Right lobe of liver (tissue), 6 donors: ENCODE data around the gene GJC2. TPM values are rescaled to one million over a fixed set of nuclear protein-coding genes. Genes with fewer than 3 reads are reported as not detected.

Experiments used
- ATAC-seq, 4 donors: fragments of 200-7000 bp; cut with Tn5 transposase; one replicate each; pipeline ENCODE4 v1.9.1; 2020; ENCODE audit warnings: mild to moderate bottlenecking in 4 of 4, moderate library complexity in 4 of 4
- DNase-seq, 3 donors: peaks; one replicate each; pipeline ENCODE4 v3.0.0-alpha.2; 2020
- H3K27ac ChIP-seq, 3 donors: fragments of 200-600 bp; one replicate each; pipeline ENCODE4 v1.8.0; 2022
- H3K27me3 ChIP-seq, 2 donors: fragments of 200-600 bp; one replicate each; pipeline ENCODE4 v1.8.0; 2022
- H3K36me3 ChIP-seq, 4 donors: fragments of 200-600 bp; sonication (generic) in 1 of 4; one replicate each; pipeline versions ENCODE4 v1.5.1 to v1.8.0; 2017 to 2022; ENCODE audit warnings: control low read depth in 1 of 4
- H3K4me1 ChIP-seq, 4 donors: fragments of 200-600 bp; sonication (generic) in 1 of 4; one replicate each; pipeline versions ENCODE4 v1.5.1 to v1.8.0; 2017 to 2022; ENCODE audit warnings: control low read depth in 1 of 4
- H3K4me3 ChIP-seq, 3 donors: fragments of 200-600 bp; one replicate each; pipeline ENCODE4 v1.8.0; 2022
- H3K9me3 ChIP-seq, 4 donors: fragments of 200-600 bp; sonication (generic) in 1 of 4; one replicate each; pipeline versions ENCODE4 v1.5.1 to v1.8.0; 2017 to 2022; ENCODE audit warnings: control low read depth in 1 of 4
- CTCF ChIP-seq, 4 donors: fragments of 200-600 bp in 3 of 4; fragments of 450-650 bp in 1 of 4; IDR thresholded peaks; one replicate each; pipeline versions ENCODE4 v1.5.1 to v1.8.0; 2016 to 2022; ENCODE audit warnings: antibody characterized with exemption in 4 of 4, mild to moderate bottlenecking in 2 of 4
- POLR2A ChIP-seq: fragments of 450-650 bp; IDR thresholded peaks from one replicate; pipeline ENCODE4 v1.6.1; 2017; ENCODE audit warnings: antibody characterized with exemption, mild to moderate bottlenecking
- WGBS: methylation state at CpG from one replicate; pipeline ENCODE4 v1.1.6; 2018; ENCODE audit warnings: low coverage, low lambda C conversion rate; ENCODE audit not compliant: insufficient coverage; ENCODE audit errors: missing lambda C conversion rate; 5-methylcytosine and 5-hydroxymethylcytosine counted together
- intact Hi-C, 2 donors: fragments of 100-400 bp; cut with DNase I; formaldehyde crosslinking; loops; one replicate each; pipeline versions ENCODE4 v1.11.2 to v1.14.1; 2022
- small RNA-seq, 2 experiments: library from RNA; depleted of rRNA; stranded (forward); fragments of <200 nt; gene quantifications; one replicate each; pipeline ENCODE3, GENCODE V24; 2016
- total RNA-seq, 6 experiments: library from RNA; depleted of rRNA in 2 of 6; stranded (reverse); fragments of >200 nt in 2 of 6; fragmentation: NEBNext Ultra II Directional in 3 of 6; extraction: Animal tissue kit (Norgen Biotek cat#: 25700) in 3 of 6; gene quantifications; one replicate each; pipeline versions ENCODE4 v1.1.0 to v1.2.4, GENCODE V29; 2016 to 2023
- donor health status: DM: no; HTN: yes; CAD: no.
- donor health status: DM: no; HTN: no; CAD: no.
- donor health status: DM: no; HTN: no; CAD: no.
- donor health status: DM: no; HTN: yes; CAD: no.
- donor health status: DM: no; HTN: yes; CAD: no.

Gene GJC2
- total RNA-seq, 6 experiments from 2014 or later, result 0.12 to 0.44 (median 0.16) TPM; not detected in 1

GRCh38 chr1:228208831-228209551 lies 59.3 kb downstream of the GJC2 start:
- Histone ChIP-seq H3K9me3 (no peaks in the 10 kb centered on the region), H3K27ac (no peak overlapping the region), H3K4me1 (peaks cover 0 to 4% (median 0%) of the 10 kb centered on the region in 4 donors), H3K27me3 (no peaks in the 10 kb centered on the region), H3K36me3 (no peaks in the 10 kb centered on the region), H3K4me3 (no peak overlapping the region)
- TF ChIP-seq POLR2A (no peak), CTCF (IDR thresholded peaks at IDR 0.05) (no peak)
- WGBS, result 8% methylated on average over 2 of the region's 19 CpGs
- ATAC-seq, result no peak
- DNase-seq, result no peak
- intact Hi-C loops, result no loop called here

Small RNAs within 50 kb of the gene (small RNA-seq; reads per million reads assigned to genes)
- 0 reads per million in 2 experiments for gene AL359510.1

Other genes starting within 250 kb of the GJC2 start
- gene WNT9A, start 202.0 kb upstream of the GJC2 start, total RNA-seq, result under 1 TPM in 5 of 6 experiments, not detected in 1; 0.09 to 0.19 (median 0.10) TPM
- gene WNT3A, start 142.9 kb upstream of the GJC2 start, total RNA-seq, result not detected
- 100 to 1,000 TPM; 143 to 261 (median 193) TPM for gene ARF1, start 67.2 kb upstream of the GJC2 start, total RNA-seq
- 1 to 10 TPM; 3.4 to 6.3 (median 5.2) TPM for gene C1orf35, start 46.6 kb upstream of the GJC2 start, total RNA-seq
- 10 to 100 TPM; 24.2 to 75.9 (median 38.0) TPM for gene MRPL55, start 40.6 kb upstream of the GJC2 start, total RNA-seq
- gene GUK1, start 9.7 kb upstream of the GJC2 start, total RNA-seq, result 100 to 1,000 TPM in 4 of 6 experiments, 10 to 100 TPM in 2; 78.0 to 235 (median 108) TPM
- gene IBA57, start 15.9 kb downstream of the GJC2 start, total RNA-seq, result 1 to 10 TPM; 5.1 to 8.0 (median 6.1) TPM
- 1 to 10 TPM in 5 of 6 experiments, under 1 TPM in 1; 0.43 to 3.5 (median 2.0) TPM for gene OBSCN, start 58.1 kb downstream of the GJC2 start, total RNA-seq